GM18499 (cell line): Measurements from ENCODE around the gene PSMD9.

ENCODE experiments used
- ATAC-seq: cut with Tn5 transposase; IDR thresholded peaks from one replicate; pipeline ENCODE4 v1.9.1; 2021; ENCODE audit warnings: moderate number of reproducible peaks; ENCODE audit not compliant: insufficient read depth, unreplicated experiment

The PSMD9 gene

DNA sequence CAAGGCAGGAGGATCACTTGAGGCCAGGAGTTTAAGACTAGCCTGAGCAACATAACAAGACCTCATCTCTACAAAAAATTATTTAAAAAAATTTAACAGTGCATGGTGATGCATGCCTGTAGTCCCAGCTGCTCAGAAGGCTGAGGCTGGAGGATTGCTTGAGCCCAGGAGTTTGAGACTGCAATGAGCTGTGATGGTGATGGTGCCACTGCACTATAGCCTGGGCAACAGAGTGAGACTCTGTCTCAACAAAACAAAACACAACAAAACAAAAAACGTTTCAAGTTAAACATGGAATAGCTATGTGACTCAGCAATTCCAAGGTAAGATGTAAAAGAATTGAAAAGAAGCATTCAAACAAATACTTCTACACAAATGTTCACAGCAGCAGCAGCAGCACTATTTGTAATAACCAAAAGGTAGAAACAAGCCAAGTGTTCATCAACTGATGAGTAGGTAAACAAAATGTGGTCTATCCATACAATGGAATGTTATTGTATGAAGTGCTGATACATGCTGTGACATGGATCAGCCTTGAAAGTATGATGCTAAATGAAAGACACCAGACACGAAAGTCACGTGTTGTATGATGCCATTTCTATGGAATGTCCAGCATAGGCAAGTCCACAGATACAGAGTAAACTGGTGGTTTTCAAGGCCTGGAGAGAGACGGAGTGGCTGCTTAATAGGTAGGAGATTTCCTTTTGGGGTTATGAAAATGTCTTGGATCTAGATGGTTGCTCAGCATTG, 61.2 kb downstream of the PSMD9 start:
- ATAC-seq = no peak

DNA sequence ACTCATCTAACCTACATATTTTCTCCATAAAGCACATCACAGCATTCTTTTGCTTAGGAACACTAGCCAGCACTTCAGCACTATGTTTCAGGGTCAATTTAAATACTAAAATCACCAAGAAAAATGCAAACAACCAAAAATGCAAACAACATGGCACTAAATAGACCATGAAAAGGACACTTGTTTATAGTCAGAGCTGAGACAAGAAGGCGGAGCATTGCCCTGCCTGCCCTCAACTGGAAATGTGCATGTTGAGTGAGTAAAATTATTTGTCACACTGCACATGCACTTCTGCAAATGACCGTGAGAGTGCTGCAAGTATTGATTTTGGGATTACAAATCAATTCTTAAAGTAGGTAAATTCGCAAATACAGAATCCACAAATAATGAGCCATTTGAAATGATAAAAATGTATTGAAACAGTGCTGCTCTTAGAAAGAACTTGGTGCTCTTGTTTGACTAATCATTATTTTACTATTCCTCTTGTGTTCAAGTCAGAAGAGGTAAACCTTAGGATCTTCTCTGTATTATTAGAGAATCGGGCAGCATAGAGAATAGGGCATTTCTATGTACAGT, 64.6 kb downstream of the PSMD9 start:
- no peak for ATAC-seq

GRCh38 chr12:121953695-121954094, 65.1 kb downstream of the PSMD9 start:
- no peak for ATAC-seq

GRCh38 chr12:121955258-121956237, 67.0 kb downstream of the PSMD9 start:
- no peak for ATAC-seq

DNA sequence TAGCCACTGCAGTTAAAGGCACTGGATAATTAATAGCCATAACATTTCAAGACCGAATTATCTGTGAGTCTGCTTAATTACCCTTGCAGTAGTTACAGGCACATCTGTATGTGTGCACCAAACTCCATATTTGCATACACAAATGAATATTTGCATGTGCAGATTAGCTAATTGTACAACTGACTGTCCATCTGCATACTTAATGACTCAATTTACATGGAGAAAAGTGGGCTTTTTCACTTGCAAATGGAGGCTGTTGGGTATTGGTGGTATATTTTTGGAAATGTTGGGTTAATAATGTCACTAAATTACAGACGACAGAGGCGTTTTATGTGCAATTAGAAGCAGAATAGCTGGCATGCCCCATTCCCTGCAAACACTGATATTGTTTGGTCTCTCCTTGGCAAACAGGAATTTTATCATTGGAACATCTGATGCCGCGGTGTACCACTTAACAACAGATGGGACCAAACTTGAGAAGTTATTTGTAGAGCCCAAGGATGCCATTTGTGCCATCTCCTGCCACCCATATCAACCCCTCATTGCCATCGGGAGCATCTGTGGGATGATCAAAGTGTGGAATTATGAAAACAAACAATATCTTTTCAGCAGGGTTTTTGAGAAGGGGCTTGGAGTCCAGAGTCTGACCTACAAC, 69.4 kb downstream of the PSMD9 start:
- no peak for ATAC-seq

- no peak for ATAC-seq
These were observed 70.1 kb downstream of the PSMD9 start for GRCh38 chr12:121958541-121959240.

- no peak for ATAC-seq
These were observed 72.0 kb downstream of the PSMD9 start for GRCh38 chr12:121960541-121960940.

GRCh38 chr12:121961195-121961879, 72.7 kb downstream of the PSMD9 start:
- ATAC-seq = no peak

DNA sequence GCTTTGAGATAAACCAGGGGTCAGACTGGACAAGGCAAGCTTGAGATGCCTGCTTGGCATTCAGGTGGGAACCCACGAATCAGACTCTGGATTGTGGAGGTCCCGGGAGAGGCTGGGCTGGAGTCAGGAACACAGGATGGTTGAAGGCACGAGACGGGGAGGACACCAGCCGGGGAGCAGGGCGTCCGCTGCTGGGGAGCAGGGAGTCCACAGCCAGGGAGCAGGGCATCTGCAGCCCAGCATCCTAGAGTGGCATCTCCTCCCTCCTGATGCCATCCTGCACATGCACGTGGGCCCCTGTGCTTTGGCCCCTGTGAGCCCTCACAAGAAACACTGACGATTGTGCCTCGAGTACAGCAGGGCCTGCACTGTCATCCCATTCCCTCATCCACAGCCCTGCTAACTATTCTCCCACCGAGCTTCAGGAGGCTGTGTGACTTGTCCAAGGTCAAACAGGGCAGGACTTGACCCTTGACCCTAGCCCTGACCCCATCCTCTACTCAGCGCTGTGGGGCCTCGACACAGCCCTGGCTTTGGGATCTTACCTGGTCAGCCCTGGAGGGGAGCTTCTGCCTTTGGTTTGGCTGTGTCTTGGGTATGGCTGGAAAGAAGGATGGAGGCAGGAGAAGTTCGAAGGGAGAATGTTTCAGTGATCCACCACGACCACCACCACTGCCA, 74.9 kb downstream of the PSMD9 start:
- ATAC-seq = no peak

DNA sequence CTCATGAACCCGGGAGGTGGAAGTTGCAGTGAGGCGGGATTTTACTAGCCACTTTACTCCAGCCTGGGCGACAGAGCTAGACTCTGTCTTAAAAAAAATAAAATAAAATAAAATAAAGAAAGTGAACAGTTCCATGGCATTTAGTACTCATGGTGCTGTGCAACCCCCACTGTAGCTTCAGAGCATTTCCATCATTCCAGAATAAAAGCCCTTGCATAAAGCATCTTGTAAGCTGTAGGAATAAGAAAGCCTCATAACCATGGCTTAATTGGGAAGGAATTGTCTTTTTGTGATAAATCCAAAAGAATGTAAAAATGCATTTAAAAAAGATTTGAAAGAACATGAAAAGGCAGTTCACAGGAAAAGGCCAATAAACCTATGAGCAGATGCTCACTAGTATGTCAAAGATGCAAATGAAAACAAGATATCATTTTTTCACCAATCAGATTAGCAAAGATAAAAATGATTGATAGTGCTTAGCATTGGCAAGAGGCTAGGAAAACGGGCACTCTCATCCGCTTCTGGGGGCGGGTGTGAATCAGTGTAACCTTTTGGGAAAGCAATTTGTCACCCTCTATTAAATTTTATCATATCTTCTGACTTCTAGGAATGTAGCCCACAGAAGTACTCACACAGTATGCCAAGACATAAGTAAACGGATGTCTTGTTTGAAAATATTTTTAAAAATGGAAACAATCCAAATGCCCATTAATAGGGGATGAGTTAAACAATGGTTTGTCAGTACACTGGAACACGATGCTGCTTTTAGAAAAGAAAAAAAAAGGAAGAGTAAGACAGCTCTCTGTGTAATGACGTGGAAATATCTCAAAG, 76.4 kb downstream of the PSMD9 start:
- ATAC-seq = no peak

GRCh38 chr12:121966959-121967358, 78.4 kb downstream of the PSMD9 start:
- ATAC-seq = no peak
